Measurements from ENCODE around the gene BDKRB2. TPM values are rescaled to one million over a fixed set of nuclear protein-coding genes. Genes with fewer than 3 reads are reported as not detected.

BDKRB2 gene
- total and polyA plus RNA-seq, 2 of the 4 experiments (the other 2 are of a cell fraction) = 60.9 to 73.1 TPM

DNA sequence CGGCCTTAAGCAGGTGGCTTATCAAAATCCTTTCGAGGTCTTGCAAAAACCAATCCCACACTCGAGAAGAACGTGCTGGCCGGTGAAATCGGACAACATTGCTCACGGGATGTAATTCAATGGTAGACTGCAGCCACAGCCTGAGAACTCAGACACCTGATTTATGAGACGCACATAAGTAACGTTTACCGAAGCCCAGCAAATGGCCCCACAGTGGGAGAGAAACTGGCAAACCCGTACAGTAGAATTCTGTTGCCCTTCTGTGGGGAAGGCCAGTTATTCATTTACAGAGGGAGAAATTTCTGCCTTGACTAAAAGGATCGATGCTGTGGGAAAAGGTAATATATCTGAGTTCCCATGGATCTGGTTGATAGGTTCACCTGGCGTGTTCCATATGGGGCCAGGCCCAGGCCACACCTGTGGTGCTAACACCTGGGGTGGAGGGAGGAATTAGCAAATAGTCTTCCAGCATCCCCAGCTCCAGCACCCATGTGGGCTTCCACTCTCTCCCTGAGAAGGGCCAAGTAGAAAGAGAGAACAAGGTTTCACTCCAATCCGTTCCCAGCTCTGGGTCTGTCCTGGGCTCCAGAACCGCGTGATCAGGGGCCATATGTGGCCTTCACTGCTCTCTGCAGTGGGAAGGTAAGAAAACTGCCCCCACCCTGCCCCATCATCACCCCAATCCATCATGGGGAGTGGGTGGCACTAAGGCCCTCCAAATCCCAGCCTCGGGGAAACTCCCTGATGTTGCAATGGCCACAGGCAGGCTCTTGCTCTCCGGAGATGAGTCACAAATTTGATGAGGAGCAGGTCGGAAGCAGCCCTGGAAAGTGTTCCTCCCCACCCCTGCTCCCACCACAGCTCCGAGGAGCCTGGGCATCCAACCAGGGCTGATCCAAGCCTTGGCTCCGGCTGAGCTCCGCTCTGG is 64.1 kb downstream of the BDKRB2 start (continued):
- TF ChIP-seq, protein P1, sequence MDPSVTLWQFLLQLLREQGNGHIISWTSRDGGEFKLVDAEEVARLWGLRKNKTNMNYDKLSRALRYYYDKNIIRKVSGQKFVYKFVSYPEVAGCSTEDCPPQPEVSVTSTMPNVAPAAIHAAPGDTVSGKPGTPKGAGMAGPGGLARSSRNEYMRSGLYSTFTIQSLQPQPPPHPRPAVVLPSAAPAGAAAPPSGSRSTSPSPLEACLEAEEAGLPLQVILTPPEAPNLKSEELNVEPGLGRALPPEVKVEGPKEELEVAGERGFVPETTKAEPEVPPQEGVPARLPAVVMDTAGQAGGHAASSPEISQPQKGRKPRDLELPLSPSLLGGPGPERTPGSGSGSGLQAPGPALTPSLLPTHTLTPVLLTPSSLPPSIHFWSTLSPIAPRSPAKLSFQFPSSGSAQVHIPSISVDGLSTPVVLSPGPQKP (IDR thresholded peaks at IDR 0.05; ENCODE audit: borderline replicate concordance, low read depth, low read length) = no peak
- TF ChIP-seq, protein P2, sequence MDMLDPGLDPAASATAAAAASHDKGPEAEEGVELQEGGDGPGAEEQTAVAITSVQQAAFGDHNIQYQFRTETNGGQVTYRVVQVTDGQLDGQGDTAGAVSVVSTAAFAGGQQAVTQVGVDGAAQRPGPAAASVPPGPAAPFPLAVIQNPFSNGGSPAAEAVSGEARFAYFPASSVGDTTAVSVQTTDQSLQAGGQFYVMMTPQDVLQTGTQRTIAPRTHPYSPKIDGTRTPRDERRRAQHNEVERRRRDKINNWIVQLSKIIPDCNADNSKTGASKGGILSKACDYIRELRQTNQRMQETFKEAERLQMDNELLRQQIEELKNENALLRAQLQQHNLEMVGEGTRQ (IDR thresholded peaks at IDR 0.05; ENCODE audit: low read depth, low read length) = no peak

Data from IMR-90 (cell line).